ENCODE measurements around the gene FARS2.

- TF ChIP-seq CTCF (IDR thresholded peaks at IDR 0.05) (no peak), POLR2AphosphoS5 (IDR thresholded peaks at IDR 0.05) (no peak), EP300 (IDR thresholded peaks at IDR 0.05; ENCODE audit: low read depth) (no peak)
These were observed 253.0 kb downstream of the FARS2 start for GRCh38 chr6:5514353-5514752.

Data from transverse colon (tissue), 4 donors.